ENCODE measurements around the gene TTPAL.

TTPAL gene

GRCh38 chr20:44495802-44496481 is 20.3 kb downstream of the TTPAL start:
- in situ Hi-C loops (cut with MboI; ENCODE audit: low sequenced_read_pairs) = no loop called here

- in situ Hi-C loops (cut with MboI; ENCODE audit: low sequenced_read_pairs) = no loop called here
Observed at GRCh38 chr20:44496976-44497375, 21.3 kb downstream of the TTPAL start.

GRCh38 chr20:44497761-44498160 is 22.1 kb downstream of the TTPAL start:
- in situ Hi-C loops (cut with MboI; ENCODE audit: low sequenced_read_pairs) = no loop called here

- in situ Hi-C loops (cut with MboI; ENCODE audit: low sequenced_read_pairs) = no loop called here
Observed at GRCh38 chr20:44500221-44500620, 24.5 kb downstream of the TTPAL start.

- in situ Hi-C loops (cut with MboI; ENCODE audit: low sequenced_read_pairs) = no loop called here
Observed at GRCh38 chr20:44501448-44501847, 25.8 kb downstream of the TTPAL start.

GRCh38 chr20:44502968-44503367 is 27.3 kb downstream of the TTPAL start:
- in situ Hi-C loops (cut with MboI; ENCODE audit: low sequenced_read_pairs) = no loop called here

GRCh38 chr20:44504402-44505307 is 29.0 kb downstream of the TTPAL start:
- in situ Hi-C loops (cut with MboI; ENCODE audit: low sequenced_read_pairs) = no loop called here

- in situ Hi-C loops (cut with MboI; ENCODE audit: low sequenced_read_pairs) = no loop called here
Observed at GRCh38 chr20:44509762-44510161, 34.1 kb downstream of the TTPAL start.

- in situ Hi-C loops (cut with MboI; ENCODE audit: low sequenced_read_pairs) = no loop called here
Observed at GRCh38 chr20:44513871-44514270, 38.2 kb downstream of the TTPAL start.

- in situ Hi-C loops (cut with MboI; ENCODE audit: low sequenced_read_pairs) = no loop called here
Observed at GRCh38 chr20:44516491-44516890, 40.8 kb downstream of the TTPAL start.

GRCh38 chr20:44517454-44517853 is 41.8 kb downstream of the TTPAL start:
- in situ Hi-C loops (cut with MboI; ENCODE audit: low sequenced_read_pairs) = no loop called here

GRCh38 chr20:44518248-44518647 is 42.6 kb downstream of the TTPAL start:
- in situ Hi-C loops (cut with MboI; ENCODE audit: low sequenced_read_pairs) = no loop called here

- in situ Hi-C loops (cut with MboI; ENCODE audit: low sequenced_read_pairs) = no loop called here
Observed at GRCh38 chr20:44520881-44521280, 45.2 kb downstream of the TTPAL start.

GRCh38 chr20:44521484-44522481 is 46.1 kb downstream of the TTPAL start, which contains the start of gene SERINC3:
Gene SERINC3, minus strand, starts transcription at chr20:44522070. Its CDS starts 119 bp downstream, at chr20:44521951.
- in situ Hi-C loops (cut with MboI; ENCODE audit: low sequenced_read_pairs) = no loop called here

GRCh38 chr20:44522841-44523240 is 47.2 kb downstream of the TTPAL start:
- in situ Hi-C loops (cut with MboI; ENCODE audit: low sequenced_read_pairs) = no loop called here

GRCh38 chr20:44523746-44524145 is 48.1 kb downstream of the TTPAL start:
- in situ Hi-C loops (cut with MboI; ENCODE audit: low sequenced_read_pairs) = no loop called here

- in situ Hi-C loops (cut with MboI; ENCODE audit: low sequenced_read_pairs) = no loop called here
Observed at GRCh38 chr20:44526129-44526528, 50.5 kb downstream of the TTPAL start.

- in situ Hi-C loops (cut with MboI; ENCODE audit: low sequenced_read_pairs) = no loop called here
Observed at GRCh38 chr20:44527716-44528199, 52.1 kb downstream of the TTPAL start.

GRCh38 chr20:44528309-44528708 is 52.6 kb downstream of the TTPAL start:
- in situ Hi-C loops (cut with MboI; ENCODE audit: low sequenced_read_pairs) = no loop called here

- in situ Hi-C loops (cut with MboI; ENCODE audit: low sequenced_read_pairs) = no loop called here
Observed at GRCh38 chr20:44532259-44532980, 56.7 kb downstream of the TTPAL start.
